Prostate gland (tissue), 2 donors: ENCODE data around the gene SSBP3.
"Not testable (repeated sequence)": the region's sequence is repeated elsewhere in the genome, so short reads cannot be mapped to it uniquely, and the experiment has no call there.

Source experiments
- CTCF ChIP-seq, 4 experiments: fragments of 200-600 bp in 2 of 4; fragments of 450-650 bp in 2 of 4; sonication (generic) in 2 of 4; IDR thresholded peaks; 1 replicate in 3 of 4; 2 replicates in 1 of 4; pipeline ENCODE4 v1.5.1; 2016 to 2019; ENCODE audit warnings: antibody characterized with exemption in 4 of 4, mild to moderate bottlenecking in 2 of 4, moderate library complexity in 2 of 4
- POLR2A ChIP-seq: fragments of 450-650 bp; IDR thresholded peaks from one replicate; pipeline ENCODE4 v1.6.1; 2016; ENCODE audit warnings: antibody characterized with exemption, mild to moderate bottlenecking
- POLR2AphosphoS5 ChIP-seq: sonication (generic); formaldehyde crosslinking; IDR thresholded peaks from one replicate; pipeline ENCODE4 v1.6.1; 2017; ENCODE audit warnings: antibody characterized with exemption

- TF ChIP-seq POLR2A; CTCF (IDR thresholded peaks at IDR 0.05); POLR2AphosphoS5: not testable (repeated sequence)
These were observed 60.6 kb downstream of the SSBP3 start for GRCh38 chr1:54345548-54345947.
